T1000 (cell line): ENCODE data around the gene ALK.
A peak's percentile ranks its signal among the peaks of the same experiment; 100 is the strongest.

Source experiments
- DNase-seq: peaks from one replicate; lab custom pipeline; 2025; ENCODE audit warnings: mixed read lengths; lab: John Stamatoyannopoulos, UW

Gene ALK

GRCh38 chr2:29322011-29322410, 599.4 kb downstream of the ALK start:
- no peak for DNase-seq

GRCh38 chr2:29317801-29318485, 603.4 kb downstream of the ALK start:
- DNase-seq: no peak

- no peak for DNase-seq
Measured at GRCh38 chr2:29317077-29317517, 604.3 kb downstream of the ALK start.

GRCh38 chr2:29314816-29315571, 606.4 kb downstream of the ALK start:
- DNase-seq: no peak

GRCh38 chr2:29311458-29311857, 609.9 kb downstream of the ALK start:
- DNase-seq: no peak

- DNase-seq: no peak
Measured at GRCh38 chr2:29310650-29311348, 610.6 kb downstream of the ALK start.

GRCh38 chr2:29309090-29310029, 612.0 kb downstream of the ALK start:
- no peak for DNase-seq

GRCh38 chr2:29308366-29308765, 613.0 kb downstream of the ALK start:
- DNase-seq: no peak

- no peak for DNase-seq
Measured at GRCh38 chr2:29307519-29307918, 613.9 kb downstream of the ALK start.

GRCh38 chr2:29305762-29306161, 615.6 kb downstream of the ALK start:
- no peak for DNase-seq

- DNase-seq: no peak
Measured at GRCh38 chr2:29304399-29305060, 616.9 kb downstream of the ALK start.

- no peak for DNase-seq
Measured at GRCh38 chr2:29296585-29296984, 624.8 kb downstream of the ALK start.

GRCh38 chr2:29295845-29296244, 625.5 kb downstream of the ALK start:
- DNase-seq: no peak

- DNase-seq: peak; percentile 9
Measured at GRCh38 chr2:29293830-29294438, 627.5 kb downstream of the ALK start.

- no peak for DNase-seq
Measured at GRCh38 chr2:29290293-29291047, 630.9 kb downstream of the ALK start.

GRCh38 chr2:29284671-29285070, 636.7 kb downstream of the ALK start:
- no peak for DNase-seq

- DNase-seq: no peak
Measured at GRCh38 chr2:29281916-29282247, 639.5 kb downstream of the ALK start.

GRCh38 chr2:29281086-29281915, 640.1 kb downstream of the ALK start:
- no peak for DNase-seq

- DNase-seq: no peak
Measured at GRCh38 chr2:29278966-29279365, 642.4 kb downstream of the ALK start.
